Suprapubic skin (tissue), 4 donors: ENCODE measurements around the gene CCDC88C.

Experiments used
- CTCF ChIP-seq, 2 donors: fragments of 200-600 bp in 1 of 2; fragments of 450-650 bp in 1 of 2; sonication (generic) in 1 of 2; IDR thresholded peaks; one replicate each; pipeline ENCODE4 v1.5.1; 2016 to 2019; ENCODE audit warnings: antibody characterized with exemption in 2 of 2, mild to moderate bottlenecking in 1 of 2, moderate library complexity in 1 of 2
- EP300 ChIP-seq: sonication (generic); formaldehyde crosslinking; IDR thresholded peaks from one replicate; pipeline ENCODE4 v1.6.1; 2017; ENCODE audit warnings: antibody characterized with exemption
- POLR2A ChIP-seq, 2 donors: fragments of 450-650 bp; IDR thresholded peaks; one replicate each; pipeline ENCODE4 v1.6.1; 2017; ENCODE audit warnings: antibody characterized with exemption in 2 of 2, mild to moderate bottlenecking in 2 of 2, moderate library complexity in 2 of 2
- POLR2AphosphoS5 ChIP-seq, 3 donors: sonication (generic); formaldehyde crosslinking; IDR thresholded peaks; one replicate each; pipeline ENCODE4 v1.6.1; 2017; ENCODE audit warnings: antibody characterized with exemption in 3 of 3

- no peak for TF ChIP-seq CTCF (IDR thresholded peaks at IDR 0.05)
- no peak for TF ChIP-seq POLR2A (IDR thresholded peaks at IDR 0.05)
- no peak for TF ChIP-seq POLR2AphosphoS5 (IDR thresholded peaks at IDR 0.05)
- TF ChIP-seq EP300 = no peak
Measured at GRCh38 chr14:91415794-91416743, 1.6 kb downstream of the CCDC88C start.
